HEK293 (cell line): ENCODE measurements around the gene TMEM255A.
A peak's percentile ranks its signal among the peaks of the same experiment; 100 is the strongest.

Source experiments
- CTCF ChIA-PET: fragments of 350-600 bp; formaldehyde crosslinking; extraction: SDS; loops from one replicate; lab custom pipeline; 2021; ENCODE audit warnings: antibody characterized with exemption; lab: Yijun Ruan, JAX
- POLR2A ChIA-PET: fragments of 300-600 bp; formaldehyde crosslinking; extraction: SDS; loops from one replicate; lab custom pipeline; 2020; ENCODE audit warnings: antibody characterized with exemption, inconsistent platforms; lab: Yijun Ruan, JAX
- H3K27ac ChIP-seq: fragments of 200-500 bp; sonication (Bioruptor generic); 2 replicates; pipeline ENCODE4 v1.5.1; 2014; ENCODE audit warnings: low read depth, low read length, control low read depth, inconsistent platforms; ENCODE audit errors: extremely low read depth
- H3K36me3 ChIP-seq, 2 experiments: fragments of 200-500 bp in 1 of 2; sonication (Bioruptor generic) in 1 of 2; 1 replicate in 1 of 2; 2 replicates in 1 of 2; pipeline ENCODE4 v1.5.1; 2014 to 2017; ENCODE audit warnings: inconsistent platforms in 2 of 2, low read length in 2 of 2; ENCODE audit not compliant: control insufficient read depth in 2 of 2, insufficient read depth in 1 of 2
- H3K4me1 ChIP-seq: fragments of 200-500 bp; sonication (Bioruptor generic); 2 replicates; pipeline ENCODE4 v1.5.1; 2014; ENCODE audit warnings: mild to moderate bottlenecking, low read length, inconsistent platforms; ENCODE audit not compliant: control insufficient read depth, insufficient read depth
- H3K4me3 ChIP-seq: 2 replicates; pipeline ENCODE4 v1.5.1; 2011; ENCODE audit warnings: low read depth, mild to moderate bottlenecking, control low read depth, low read length, moderate library complexity
- H3K9me3 ChIP-seq: fragments of 200-500 bp; sonication (Bioruptor generic); 2 replicates; pipeline ENCODE4 v1.5.1; 2014; ENCODE audit warnings: low read depth, low read length, inconsistent platforms; ENCODE audit not compliant: control insufficient read depth, insufficient read depth
- EGR2 ChIP-seq: fragments of 450-650 bp; formaldehyde crosslinking; IDR thresholded peaks from 2 replicates; pipeline ENCODE4 v1.5.1; 2016; ENCODE audit warnings: low read depth, missing biosample characterization, missing genetic modification characterization
- KLF8 ChIP-seq: fragments of 450-650 bp; formaldehyde crosslinking; IDR thresholded peaks from 2 replicates; pipeline ENCODE4 v1.5.1; 2016; ENCODE audit warnings: missing biosample characterization, missing genetic modification characterization
- TCF7L2 ChIP-seq: IDR thresholded peaks from 2 replicates; pipeline ENCODE4 v1.6.1; 2011; ENCODE audit warnings: low read depth, mild to moderate bottlenecking, inconsistent platforms, low read length, moderate library complexity, borderline replicate concordance
- YY2 ChIP-seq: fragments of 450-650 bp; formaldehyde crosslinking; IDR thresholded peaks from 2 replicates; pipeline ENCODE4 v1.5.1; 2016; ENCODE audit warnings: missing biosample characterization, missing genetic modification characterization
- ZBTB1 ChIP-seq: fragments of 450-650 bp; formaldehyde crosslinking; IDR thresholded peaks from 2 replicates; pipeline ENCODE4 v1.5.1; 2016; ENCODE audit warnings: missing biosample characterization, missing genetic modification characterization
- ZBTB20 ChIP-seq: fragments of 450-650 bp; formaldehyde crosslinking; IDR thresholded peaks from 2 replicates; pipeline ENCODE4 v1.5.1; 2016; ENCODE audit warnings: missing biosample characterization, missing genetic modification characterization
- ZFHX2 ChIP-seq: fragments of 450-650 bp; formaldehyde crosslinking; conservative IDR thresholded peaks from 2 replicates; pipeline ENCODE4 v1.5.1; 2016; ENCODE audit warnings: missing biosample characterization, missing genetic modification characterization
- ZNF175 ChIP-seq: fragments of 450-650 bp; formaldehyde crosslinking; IDR thresholded peaks from 2 replicates; pipeline ENCODE4 v1.5.1; 2016; ENCODE audit warnings: missing biosample characterization, missing genetic modification characterization
- ZNF202 ChIP-seq: fragments of 450-650 bp; formaldehyde crosslinking; IDR thresholded peaks from 2 replicates; pipeline ENCODE4 v1.5.1; 2016; ENCODE audit warnings: missing biosample characterization, missing genetic modification characterization, borderline replicate concordance
- ZNF248 ChIP-seq: fragments of 450-650 bp; formaldehyde crosslinking; IDR thresholded peaks from 2 replicates; pipeline ENCODE4 v1.5.1; 2017; ENCODE audit warnings: missing biosample characterization, missing genetic modification characterization
- ZNF280D ChIP-seq: fragments of 450-650 bp; formaldehyde crosslinking; IDR thresholded peaks from 2 replicates; pipeline ENCODE4 v1.5.1; 2016; ENCODE audit warnings: missing biosample characterization, missing genetic modification characterization
- ZNF302 ChIP-seq: fragments of 450-650 bp; formaldehyde crosslinking; IDR thresholded peaks from 2 replicates; pipeline ENCODE4 v1.5.1; 2016; ENCODE audit warnings: missing biosample characterization, missing genetic modification characterization, low read depth
- ZNF488 ChIP-seq: fragments of 450-650 bp; formaldehyde crosslinking; IDR thresholded peaks from 2 replicates; pipeline ENCODE4 v1.5.1; 2016; ENCODE audit warnings: missing biosample characterization, missing genetic modification characterization
- ZNF555 ChIP-seq: fragments of 450-650 bp; formaldehyde crosslinking; conservative IDR thresholded peaks from 2 replicates; pipeline ENCODE4 v1.5.1; 2017; ENCODE audit warnings: missing biosample characterization, mild to moderate bottlenecking, missing genetic modification characterization, inconsistent platforms
- ZNF658 ChIP-seq: fragments of 450-650 bp; formaldehyde crosslinking; IDR thresholded peaks from 2 replicates; pipeline ENCODE4; 2016; ENCODE audit warnings: missing biosample characterization, missing genetic modification characterization

Gene TMEM255A

GRCh38 chrX:120301960-120302359 lies 9.3 kb downstream of the TMEM255A start:
- H3K27ac ChIP-seq, result no peak overlapping the region
- TF ChIP-seq ZNF280D (tag by site-specific recombination), result no peak
- 0 out of 2 replicates have a peak, but pooled peaks have one; percentile 23 for TF ChIP-seq ZFHX2 (tag by site-specific recombination)
- TF ChIP-seq ZNF175 (tag by site-specific recombination), result no peak
- no peak for TF ChIP-seq TCF7L2
- 0 out of 2 replicates have a peak, but pooled peaks have one; percentile 6 for TF ChIP-seq EGR2 (tag by site-specific recombination)
- H3K36me3 ChIP-seq, result no peaks in the 10 kb centered on the region
- H3K4me3 ChIP-seq, result no peak overlapping the region
- ChIA-PET CTCF (interaction anchor here (0.7 to 1.3 kb wide), 2 partner anchors 11 to 212 kb away, joined by 5 to 6 read pairs; no protein-coding TSS in a partner anchor), POLR2A (interaction anchor here (1.6 to 1.7 kb wide), 2 partner anchors 9 to 52 kb away, joined by 5 read pairs; partner anchors contain the start of genes TMEM255A and ZBTB33)
- H3K4me1 ChIP-seq, result peaks cover 4% of the 10 kb centered on the region; the same call in 1 of the 2 replicates
- no peaks in the 10 kb centered on the region for H3K9me3 ChIP-seq

- Histone ChIP-seq H3K4me1 (peaks cover 4% of the 10 kb centered on the region; the same call in 1 of the 2 replicates), H3K27ac (no peak overlapping the region)
- POLR2A ChIA-PET, result interaction anchor here (1.2 to 1.7 kb wide), 3 partner anchors 8 to 51 kb away, joined by 3 to 5 read pairs (median 5); partner anchors contain the start of genes TMEM255A and ZBTB33
These were observed 9.8 kb downstream of the TMEM255A start for GRCh38 chrX:120301497-120301896.

GRCh38 chrX:120299928-120300327 lies 11.3 kb downstream of the TMEM255A start:
- Histone ChIP-seq H3K4me1 (peaks cover 4% of the 10 kb centered on the region; the same call in 1 of the 2 replicates), H3K36me3 (no peaks in the 10 kb centered on the region), H3K4me3 (no peak overlapping the region), H3K27ac (no peak overlapping the region), H3K9me3 (no peaks in the 10 kb centered on the region)
- TF ChIP-seq ZBTB1 (tag by site-specific recombination) (no peak), ZNF280D (tag by site-specific recombination) (no peak), YY2 (tag by site-specific recombination) (no peak), ZNF202 (tag by site-specific recombination) (no peak), ZNF488 (tag by site-specific recombination) (no peak), ZNF248 (tag by site-specific recombination) (no peak), KLF8 (tag by site-specific recombination) (no peak), ZNF555 (no peak), ZNF175 (tag by site-specific recombination) (no peak), ZNF302 (no peak)
- ChIA-PET POLR2A (no interaction called here), CTCF (interaction anchor here (0.5 to 1.1 kb wide), 3 partner anchors 11 to 108 kb away, joined by 4 read pairs; no protein-coding TSS in a partner anchor)

More at GRCh38 chrX:120301497-120301896, 9.8 kb downstream of the TMEM255A start:
- TF ChIP-seq ZNF658 (no peak), ZBTB20 (tag by site-specific recombination) (peak; percentile 72)
- H3K36me3 ChIP-seq, result no peaks in the 10 kb centered on the region
- no peaks in the 10 kb centered on the region for H3K9me3 ChIP-seq
- CTCF ChIA-PET, result interaction anchor here (0.7 to 1.3 kb wide), 2 partner anchors 11 to 213 kb away, joined by 5 to 6 read pairs; no protein-coding TSS in a partner anchor
- H3K4me3 ChIP-seq, result no peak overlapping the region
